HepG2 (cell line): ENCODE measurements around the gene CCDC6. TPM values are rescaled to one million over a fixed set of nuclear protein-coding genes. Genes with fewer than 3 reads are reported as not detected.

Experiments used
- ATAC-seq: fragments of 200-7000 bp; cut with Tn5 transposase; 3 replicates; pipeline ENCODE4 v1.9.1; 2020; ENCODE audit warnings: mild to moderate bottlenecking, moderate library complexity
- BruUV-seq: library from RNA; stranded (reverse); fragments of 400-500 nt; replicated peaks from 2 replicates; lab custom pipeline; 2021; lab: Mats Ljungman, UMichigan
- CTCF ChIA-PET: fragments of 300-600 bp; formaldehyde crosslinking; extraction: SDS; loops from one replicate; lab custom pipeline; 2021; ENCODE audit warnings: low total read pairs, inconsistent platforms, low intra/inter-chr PET ratio; lab: Yijun Ruan, JAX
- POLR2A ChIA-PET: fragments of 350-600 bp; sonication (Branson Sonifier 250); formaldehyde crosslinking; loops from one replicate; lab custom pipeline; 2020; ENCODE audit warnings: antibody characterized with exemption, inconsistent platforms; lab: Yijun Ruan, JAX
- DNase-seq: peaks from one replicate; pipeline ENCODE4 v3.0.0-alpha.2; 2015; ENCODE audit warnings: low spot score
- FAIRE-seq: peaks from 3 replicates; lab custom pipeline; 2011; peaks lifted over from hg19 to GRCh38; lab: Jason Lieb, UNC
- H2AFZ ChIP-seq: one replicate; pipeline ENCODE4 v1.6.1; 2011; ENCODE audit warnings: low read length, inconsistent platforms
- H3K27ac ChIP-seq: fragments of 300-600 bp; 3 replicates; pipeline ENCODE4 v1.8.0; 2011; ENCODE audit warnings: mixed run types, mild to moderate bottlenecking, mixed read lengths, low read length, inconsistent platforms; ENCODE audit not compliant: insufficient read depth; ENCODE audit errors: extremely low read length
- H3K27me3 ChIP-seq, 2 experiments: fragments of 200-600 bp in 1 of 2; 2 replicates in 1 of 2; 3 replicates in 1 of 2; pipeline versions ENCODE4 v1.6.0 to v1.8.0; 2011; ENCODE audit warnings: low read length in 2 of 2, mild to moderate bottlenecking in 2 of 2, moderate library complexity in 2 of 2, inconsistent platforms in 1 of 2; ENCODE audit not compliant: insufficient read depth in 2 of 2, control insufficient read depth in 1 of 2
- H3K36me3 ChIP-seq, 2 experiments: fragments of 200-600 bp in 1 of 2; replicated peaks in 1 of 2; 2 replicates in 1 of 2; 3 replicates in 1 of 2; pipeline versions ENCODE4 v1.5.1 to v1.8.0; 2011; ENCODE audit warnings: low read length in 2 of 2, inconsistent platforms in 1 of 2; ENCODE audit not compliant: insufficient read depth in 2 of 2, control insufficient read depth in 1 of 2
- H3K4me1 ChIP-seq: 2 replicates; pipeline ENCODE4 v1.5.1; 2012; ENCODE audit warnings: low read length, inconsistent platforms; ENCODE audit not compliant: insufficient read depth
- H3K4me2 ChIP-seq: 2 replicates; pipeline ENCODE4 v1.6.0; 2011; ENCODE audit warnings: low read depth, low read length, inconsistent platforms
- H3K4me3 ChIP-seq, 3 experiments: fragments of 200-600 bp in 1 of 3; sonication (generic), shearing (Covaris generic) in 1 of 3; replicated peaks in 1 of 3; 2 replicates each; pipeline ENCODE4 v1.5.1; 2011 to 2016; ENCODE audit warnings: low read length in 3 of 3, inconsistent platforms in 2 of 3, low read depth in 2 of 3, mild to moderate bottlenecking in 2 of 3, control low read depth in 1 of 3, mixed read lengths in 1 of 3; ENCODE audit not compliant: insufficient read depth in 1 of 3
- H3K79me2 ChIP-seq: one replicate; pipeline ENCODE4 v1.6.1; 2011; ENCODE audit warnings: low read length, inconsistent platforms; ENCODE audit not compliant: insufficient read depth
- H3K9ac ChIP-seq: 2 replicates; pipeline ENCODE4 v1.6.0; 2011; ENCODE audit warnings: mild to moderate bottlenecking, low read depth, low read length, inconsistent platforms; ENCODE audit not compliant: insufficient read depth
- H3K9me3 ChIP-seq: 2 replicates; pipeline ENCODE4 v1.5.1; 2012; ENCODE audit warnings: mild to moderate bottlenecking, low read length
- H4K20me1 ChIP-seq: 2 replicates; pipeline ENCODE4 v1.6.0; 2011; ENCODE audit warnings: inconsistent platforms, mild to moderate bottlenecking, low read length, moderate library complexity; ENCODE audit not compliant: insufficient read depth
- ASH2L ChIP-seq: fragments of 300-600, 200-600 bp; sonication (generic); IDR thresholded peaks from 2 replicates; pipeline ENCODE4 v1.7.0; 2017; ENCODE audit warnings: low read depth, mild to moderate bottlenecking, moderate library complexity, mixed read lengths, low read length; ENCODE audit not compliant: insufficient read length
- ATRX ChIP-seq: sonication (generic); formaldehyde crosslinking; IDR thresholded peaks from 2 replicates; pipeline ENCODE4 v1.4.0; 2020; ENCODE audit warnings: missing genetic modification reagents, borderline replicate concordance
- ETV5 ChIP-seq: IDR thresholded peaks from 2 replicates; pipeline ENCODE4 v1.6.1; 2018; ENCODE audit warnings: missing biosample characterization, missing genetic modification reagents, inconsistent platforms, borderline replicate concordance
- FOXO1 ChIP-seq: sonication (generic); formaldehyde crosslinking; IDR thresholded peaks from 2 replicates; pipeline ENCODE4 v1.4.0; 2020; ENCODE audit warnings: missing genetic modification reagents
- SIN3B ChIP-seq: fragments of 150-350 bp; IDR thresholded peaks from 2 replicates; pipeline ENCODE4 v1.6.1; 2014; ENCODE audit warnings: low read length
- SYNCRIP ChIP-seq: fragments of 200-400 bp; formaldehyde crosslinking; IDR thresholded peaks from 2 replicates; pipeline ENCODE4 v1.6.1; 2018; ENCODE audit warnings: mild to moderate bottlenecking, low read depth, low read length; ENCODE audit not compliant: insufficient read depth
- TBX2 ChIP-seq: sonication (generic); formaldehyde crosslinking; IDR thresholded peaks from 2 replicates; pipeline ENCODE4 v1.5.0; 2020; ENCODE audit warnings: missing genetic modification reagents, mild to moderate bottlenecking, borderline replicate concordance
- ZNF460 ChIP-seq: sonication (generic); formaldehyde crosslinking; IDR thresholded peaks from 2 replicates; pipeline ENCODE4 v1.5.1; 2020; ENCODE audit warnings: missing genetic modification reagents, mild to moderate bottlenecking, borderline replicate concordance
- ZNF569 ChIP-seq: sonication (generic); formaldehyde crosslinking; IDR thresholded peaks from 2 replicates; pipeline ENCODE4 v1.5.0; 2020; ENCODE audit warnings: mild to moderate bottlenecking, missing genetic modification reagents, moderate library complexity, borderline replicate concordance
- WGBS: methylation state at CpG from one replicate; pipeline ENCODE4 v1.1.6; 2017; ENCODE audit warnings: low lambda C conversion rate; 5-methylcytosine and 5-hydroxymethylcytosine counted together
- in situ Hi-C: cut with HindIII; loops from 2 replicates; pipeline ENCODE4 v1.10.0; 2017; ENCODE audit warnings: low pct_unique_long_range_greater_than_20kb; ENCODE audit not compliant: extremely low pct_ligation_motif_present
- intact Hi-C: fragments of 100-400 bp; cut with micrococcal nuclease; formaldehyde crosslinking; loops from one replicate; pipeline ENCODE4 v1.10.0; 2022; ENCODE audit not compliant: unreplicated experiment
- polyA plus RNA-seq, 8 experiments: library from polyadenylated mRNA; depleted of rRNA in 3 of 8; stranded (reverse) in 7 of 8; unstranded in 1 of 8; fragments of >200 nt; fragmentation: Illumina TruSeq in 4 of 8; extraction: Trizol in 4 of 8; gene quantifications; 2 replicates each; pipeline versions ENCODE4 v1.2.1 to v1.2.3, GENCODE V29; 2011 to 2016; ENCODE audit warnings: low read depth in 4 of 8, missing spikeins in 1 of 8, mixed read lengths in 1 of 8; ENCODE audit not compliant: insufficient read depth in 1 of 8
- total RNA-seq, 5 experiments: library from RNA; depleted of rRNA; stranded (reverse); fragments of >200 nt; fragmentation: Illumina TruSeq; extraction: Trizol; gene quantifications; 2 replicates each; pipeline ENCODE4 v1.2.3, GENCODE V29; 2016; ENCODE audit warnings: low read depth in 1 of 5

CCDC6 gene
- total and polyA plus RNA-seq, 2 of the 13 experiments (the other 11 are each of a cell fraction or from before 2014, with no cell fraction given) = 17.9 to 18.3 TPM

DNA sequence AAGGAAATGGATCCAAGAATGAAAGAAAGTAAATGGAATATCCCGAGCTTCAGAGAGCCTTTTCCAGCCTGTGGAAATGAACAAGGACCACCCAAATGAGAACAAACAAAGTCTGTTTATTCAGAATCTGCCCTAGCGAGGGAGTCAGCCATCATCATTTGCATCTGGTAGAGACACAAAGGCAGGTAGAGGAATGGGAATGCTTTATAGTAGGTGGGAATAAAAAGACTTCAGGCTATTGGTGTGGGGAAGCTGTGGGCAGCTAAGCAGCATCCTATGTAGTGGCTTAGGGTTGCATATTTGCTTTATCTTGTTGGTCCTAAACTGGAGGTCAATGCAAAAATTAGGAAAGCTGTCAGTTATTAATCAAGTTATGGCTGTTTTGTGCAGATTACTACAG, 143.9 kb downstream of the CCDC6 start:
- no peak overlapping the region for H2AFZ ChIP-seq
- H3K9me3 ChIP-seq = no peaks in the 10 kb centered on the region
- POLR2A ChIA-PET = no interaction called here
- WGBS = 3% methylated on average over 2 of the region's 2 CpGs
- DNase-seq = no peak
- in situ Hi-C loops (no loop called here), intact Hi-C loops (no loop called here)
- no TSS peak for BruUV-seq
- TF ChIP-seq ATRX (CRISPR knock-in tag) (no peak), SYNCRIP (no peak), ETV5 (CRISPR knock-in tag) (no peak), ZNF460 (CRISPR knock-in tag) (no peak), ASH2L (no peak)
- H3K4me2 ChIP-seq = no peak overlapping the region
- H3K36me3 ChIP-seq = no peaks in the 10 kb centered on the region
- CTCF ChIA-PET = no interaction called here
- peaks cover 6% of the 10 kb centered on the region for H3K4me1 ChIP-seq
- H3K27me3 ChIP-seq = no peaks in the 10 kb centered on the region; a peak in 1 of 5 replicates
- no peaks in the 10 kb centered on the region for H4K20me1 ChIP-seq
- no peak for ATAC-seq
- no peak overlapping the region for H3K4me3 ChIP-seq
- no peaks in the 10 kb centered on the region for H3K79me2 ChIP-seq
- H3K9ac ChIP-seq = no peak overlapping the region
- no peak for FAIRE-seq
- no peak overlapping the region for H3K27ac ChIP-seq

- H4K20me1 ChIP-seq = no peaks in the 10 kb centered on the region
- H3K4me2 ChIP-seq = no peak overlapping the region
- H3K79me2 ChIP-seq = no peaks in the 10 kb centered on the region
- in situ Hi-C loops (no loop called here), intact Hi-C loops (no loop called here)
- H3K9ac ChIP-seq = no peak overlapping the region
- no peaks in the 10 kb centered on the region for H3K36me3 ChIP-seq
- 83% methylated on average over 3 of the region's 3 CpGs for WGBS
- no peak overlapping the region for H3K4me3 ChIP-seq
- DNase-seq = no peak
- POLR2A ChIA-PET = no interaction called here
- TF ChIP-seq SIN3B (no peak), FOXO1 (CRISPR knock-in tag) (no peak), TBX2 (CRISPR knock-in tag) (no peak), ZNF569 (CRISPR knock-in tag) (no peak)
- CTCF ChIA-PET = no interaction called here
- ATAC-seq = no peak
- no peaks in the 10 kb centered on the region for H3K9me3 ChIP-seq
- no peak overlapping the region for H3K27ac ChIP-seq
- no peak overlapping the region for H2AFZ ChIP-seq
- H3K4me1 ChIP-seq = peaks cover 6% of the 10 kb centered on the region
- no TSS peak for BruUV-seq
- H3K27me3 ChIP-seq = no peaks in the 10 kb centered on the region
- no peak for FAIRE-seq
Measured at GRCh38 chr10:59757966-59758365, 148.4 kb downstream of the CCDC6 start.
